ENCODE data around the gene COQ9. TPM values are rescaled to one million over a fixed set of nuclear protein-coding genes. Genes with fewer than 3 reads are reported as not detected.
A peak's percentile ranks its signal among the peaks of the same experiment; 100 is the strongest.

Gene COQ9
- total and polyA plus RNA-seq, 4 donors = 22.0 to 48.2 (median 29.2) TPM

GRCh38 chr16:57477531-57478202 lies 30.4 kb downstream of the COQ9 start:
- ATAC-seq (ENCODE audit: low FRiP score) (no peak), DNase-seq (peak in 1 of 2 donors; percentile 79)
- Histone ChIP-seq H3K9me3 (ENCODE audit: control insufficient read depth, low read length) (no peaks in the 10 kb centered on the region), H3K27me3 (ENCODE audit: control insufficient read depth in 1 of 2, insufficient read depth in 2 of 2, low read length in 1 of 2) (no peaks in the 10 kb centered on the region), H3K36me3 (ENCODE audit: control insufficient read depth in 1 of 2, insufficient read depth in 2 of 2, low read length in 1 of 2) (peaks cover 0 to 6% of the 10 kb centered on the region in 2 donors), H3K4me3 (ENCODE audit: low read length in 2 of 2) (no peak overlapping the region), H3K4me1 (ENCODE audit: control insufficient read depth in 1 of 2, insufficient read depth in 2 of 2, low read length in 2 of 2) (no peaks in the 10 kb centered on the region), H3K27ac (ENCODE audit: low read depth in 1 of 2, low read length in 2 of 2) (peak overlapping the region in 1 of 2 donors; percentile 9)
- intact Hi-C loops (cut with DNase I) = no loop called here
- WGBS, 2 donors = 49 to 52% methylated on average over 9 of the region's 9 CpGs

- H3K4me3 ChIP-seq (ENCODE audit: low read length in 2 of 2) = peak overlapping the region in 1 of 2 donors; percentile 35
- 21 to 25% methylated on average over 15 of the region's 15 CpGs for WGBS, 2 donors
- intact Hi-C loops (cut with DNase I) = no loop called here
- peaks cover 0 to 2% of the 10 kb centered on the region in 2 donors for H3K36me3 ChIP-seq (ENCODE audit: control insufficient read depth in 1 of 2, insufficient read depth in 2 of 2, low read length in 1 of 2)
- H3K9me3 ChIP-seq (ENCODE audit: control insufficient read depth, low read length) = no peaks in the 10 kb centered on the region
- ATAC-seq (ENCODE audit: low FRiP score) = no peak
- H3K27ac ChIP-seq (ENCODE audit: low read depth in 1 of 2, low read length in 2 of 2) = peak overlapping the region in 1 of 2 donors; percentile 23
- H3K27me3 ChIP-seq (ENCODE audit: control insufficient read depth in 1 of 2, insufficient read depth in 2 of 2, low read length in 1 of 2) = no peaks in the 10 kb centered on the region
- peak; percentile 38 to 62 for DNase-seq
- H3K4me1 ChIP-seq (ENCODE audit: control insufficient read depth in 1 of 2, insufficient read depth in 2 of 2, low read length in 2 of 2) = no peaks in the 10 kb centered on the region
Measured at GRCh38 chr16:57478396-57479204, 31.3 kb downstream of the COQ9 start.

GRCh38 chr16:57479205-57479975 lies 32.1 kb downstream of the COQ9 start:
- peak; percentile 62 for ATAC-seq (ENCODE audit: low FRiP score)
- 3 to 4% methylated on average over 36 of the region's 36 CpGs for WGBS, 2 donors
- intact Hi-C loops (cut with DNase I) = no loop called here
- no peaks in the 10 kb centered on the region for H3K9me3 ChIP-seq (ENCODE audit: control insufficient read depth, low read length)
- DNase-seq = peak; percentile 71 to 81
- H3K27ac ChIP-seq (ENCODE audit: low read depth in 1 of 2, low read length in 2 of 2) = peak overlapping the region in 1 of 2 donors; percentile 73
- H3K4me1 ChIP-seq (ENCODE audit: control insufficient read depth in 1 of 2, insufficient read depth in 2 of 2, low read length in 2 of 2) = no peaks in the 10 kb centered on the region
- H3K4me3 ChIP-seq (ENCODE audit: low read length in 2 of 2) = peak overlapping the region; percentile 4 to 35
- no peaks in the 10 kb centered on the region for H3K27me3 ChIP-seq (ENCODE audit: control insufficient read depth in 1 of 2, insufficient read depth in 2 of 2, low read length in 1 of 2)
- H3K36me3 ChIP-seq (ENCODE audit: control insufficient read depth in 1 of 2, insufficient read depth in 2 of 2, low read length in 1 of 2) = peaks cover 0 to 2% of the 10 kb centered on the region in 2 donors

- peak; percentile 64 for ATAC-seq (ENCODE audit: low FRiP score)
- Histone ChIP-seq H3K4me1 (ENCODE audit: control insufficient read depth in 1 of 2, insufficient read depth in 2 of 2, low read length in 2 of 2) (no peaks in the 10 kb centered on the region), H3K9me3 (ENCODE audit: control insufficient read depth, low read length) (no peaks in the 10 kb centered on the region), H3K36me3 (ENCODE audit: control insufficient read depth in 1 of 2, insufficient read depth in 2 of 2, low read length in 1 of 2) (no peaks in the 10 kb centered on the region), H3K27me3 (ENCODE audit: control insufficient read depth in 1 of 2, insufficient read depth in 2 of 2, low read length in 1 of 2) (no peaks in the 10 kb centered on the region), H3K4me3 (ENCODE audit: low read length in 2 of 2) (peak overlapping the region; percentile 4 to 35), H3K27ac (ENCODE audit: low read depth in 1 of 2, low read length in 2 of 2) (peak overlapping the region in 1 of 2 donors; percentile 73)
- DNase-seq = peak; percentile 81 to 91
- intact Hi-C loops (cut with DNase I) = no loop called here
- 13 to 14% methylated on average over 15 of the region's 15 CpGs for WGBS, 2 donors
Measured at GRCh38 chr16:57479976-57480753, 32.9 kb downstream of the COQ9 start.

GRCh38 chr16:57480754-57481230 lies 33.5 kb downstream of the COQ9 start:
- no peak for ATAC-seq (ENCODE audit: low FRiP score)

GRCh38 chr16:57481421-57481820 lies 34.1 kb downstream of the COQ9 start:
- Histone ChIP-seq H3K4me1 (ENCODE audit: control insufficient read depth in 1 of 2, insufficient read depth in 2 of 2, low read length in 2 of 2) (no peaks in the 10 kb centered on the region), H3K36me3 (ENCODE audit: control insufficient read depth in 1 of 2, insufficient read depth in 2 of 2, low read length in 1 of 2) (no peaks in the 10 kb centered on the region), H3K9me3 (ENCODE audit: control insufficient read depth, low read length) (no peaks in the 10 kb centered on the region), H3K4me3 (ENCODE audit: low read length in 2 of 2) (no peak overlapping the region), H3K27me3 (ENCODE audit: control insufficient read depth in 1 of 2, insufficient read depth in 2 of 2, low read length in 1 of 2) (no peaks in the 10 kb centered on the region), H3K27ac (ENCODE audit: low read depth in 1 of 2, low read length in 2 of 2) (peak overlapping the region in 1 of 2 donors; percentile 70)
- ATAC-seq (ENCODE audit: low FRiP score) = no peak
- peak; percentile 24 to 40 for DNase-seq
- 83 to 87% methylated on average over 4 of the region's 4 CpGs for WGBS, 2 donors
- intact Hi-C loops (cut with DNase I) = no loop called here

More at GRCh38 chr16:57480754-57481230, 33.5 kb downstream of the COQ9 start:
- intact Hi-C loops (cut with DNase I) = no loop called here
- Histone ChIP-seq H3K9me3 (ENCODE audit: control insufficient read depth, low read length) (no peaks in the 10 kb centered on the region), H3K4me3 (ENCODE audit: low read length in 2 of 2) (no peak overlapping the region), H3K4me1 (ENCODE audit: control insufficient read depth in 1 of 2, insufficient read depth in 2 of 2, low read length in 2 of 2) (no peaks in the 10 kb centered on the region), H3K27me3 (ENCODE audit: control insufficient read depth in 1 of 2, insufficient read depth in 2 of 2, low read length in 1 of 2) (no peaks in the 10 kb centered on the region), H3K27ac (ENCODE audit: low read depth in 1 of 2, low read length in 2 of 2) (peak overlapping the region in 1 of 2 donors; percentile 70), H3K36me3 (ENCODE audit: control insufficient read depth in 1 of 2, insufficient read depth in 2 of 2, low read length in 1 of 2) (no peaks in the 10 kb centered on the region)
- peak; percentile 32 to 60 for DNase-seq
- 16% methylated on average over 6 of the region's 6 CpGs for WGBS, 2 donors

- no peaks in the 10 kb centered on the region for H3K4me1 ChIP-seq (ENCODE audit: control insufficient read depth in 1 of 2, insufficient read depth in 2 of 2, low read length in 2 of 2)
- WGBS, 2 donors = 73 to 83% methylated on average over 13 to 14 of the region's 14 CpGs
- intact Hi-C loops (cut with DNase I) = no loop called here
- no peak overlapping the region for H3K4me3 ChIP-seq (ENCODE audit: low read length in 2 of 2)
- no peaks in the 10 kb centered on the region for H3K9me3 ChIP-seq (ENCODE audit: control insufficient read depth, low read length)
- no peak for ATAC-seq (ENCODE audit: low FRiP score)
- DNase-seq = peak; percentile 40 to 73
- H3K27ac ChIP-seq (ENCODE audit: low read depth in 1 of 2, low read length in 2 of 2) = no peak overlapping the region
- H3K27me3 ChIP-seq (ENCODE audit: control insufficient read depth in 1 of 2, insufficient read depth in 2 of 2, low read length in 1 of 2) = no peaks in the 10 kb centered on the region
- no peaks in the 10 kb centered on the region for H3K36me3 ChIP-seq (ENCODE audit: control insufficient read depth in 1 of 2, insufficient read depth in 2 of 2, low read length in 1 of 2)
Measured at GRCh38 chr16:57482845-57483545, 35.7 kb downstream of the COQ9 start.

Data from aorta (tissue), 5 donors.